ENCODE measurements around the gene GRAMD2A.
A peak's percentile ranks its signal among the peaks of the same experiment; 100 is the strongest.

GRAMD2A gene

GRCh38 chr15:72197460-72198355 is at the start of gene GRAMD2A:
Gene GRAMD2A, minus strand, starts transcription at chr15:72197787.
- DNase-seq: no peak

GRCh38 chr15:72242775-72243370 is 45.3 kb upstream of the GRAMD2A start:
- DNase-seq: no peak

- no peak for DNase-seq
These were observed 42.1 kb upstream of the GRAMD2A start for GRCh38 chr15:72239652-72240051.

GRCh38 chr15:72238586-72238985 is 41.0 kb upstream of the GRAMD2A start:
- no peak for DNase-seq

GRCh38 chr15:72237853-72238224 is 40.3 kb upstream of the GRAMD2A start:
- DNase-seq: no peak

- DNase-seq: peak; percentile 50
These were observed 39.7 kb upstream of the GRAMD2A start for GRCh38 chr15:72237029-72237852.

- no peak for DNase-seq
These were observed 38.9 kb upstream of the GRAMD2A start for GRCh38 chr15:72236381-72237003.

GRCh38 chr15:72235298-72235697 is 37.7 kb upstream of the GRAMD2A start:
- no peak for DNase-seq

GRCh38 chr15:72233769-72234168 is 36.2 kb upstream of the GRAMD2A start:
- DNase-seq: no peak

GRCh38 chr15:72231833-72232478 is 34.4 kb upstream of the GRAMD2A start:
- no peak for DNase-seq

- DNase-seq: peak; percentile 69
These were observed 33.7 kb upstream of the GRAMD2A start, which contains the start of gene PKM for GRCh38 chr15:72231066-72231832. Gene PKM, minus strand, starts transcription at chr15:72231190. Its CDS starts 12,093 bp downstream, at chr15:72219097.

GRCh38 chr15:72230197-72231065 is 32.8 kb upstream of the GRAMD2A start:
- peak; percentile 42 for DNase-seq

GRCh38 chr15:72229947-72230196 is 32.3 kb upstream of the GRAMD2A start:
- no peak for DNase-seq

GRCh38 chr15:72229076-72229946 is 31.7 kb upstream of the GRAMD2A start:
- no peak for DNase-seq

GRCh38 chr15:72227720-72228119 is 30.1 kb upstream of the GRAMD2A start:
- no peak for DNase-seq

- no peak for DNase-seq
These were observed 29.6 kb upstream of the GRAMD2A start for GRCh38 chr15:72227192-72227586.

GRCh38 chr15:72223278-72223677 is 25.7 kb upstream of the GRAMD2A start:
- no peak for DNase-seq

- peak; percentile 63 for DNase-seq
These were observed 24.8 kb upstream of the GRAMD2A start for GRCh38 chr15:72222393-72222792.

GRCh38 chr15:72220687-72221086 is 23.1 kb upstream of the GRAMD2A start:
- no peak for DNase-seq

- DNase-seq: no peak
These were observed 19.6 kb upstream of the GRAMD2A start for GRCh38 chr15:72217216-72217615.
